ENCODE data around the gene SEMA3E.

GRCh38 chr7:83347945-83348444 is 300.9 kb downstream of the SEMA3E start:
- TF ChIP-seq GATA2 (IDR thresholded peaks at IDR 0.05; ENCODE audit: low read depth, low read length) (peak; percentile 94), GATA3 (IDR thresholded peaks at IDR 0.05; ENCODE audit: low read depth, low read length) (peak; percentile 96)
